Measurements from ENCODE around the gene GNAQ.

Gene GNAQ

DNA sequence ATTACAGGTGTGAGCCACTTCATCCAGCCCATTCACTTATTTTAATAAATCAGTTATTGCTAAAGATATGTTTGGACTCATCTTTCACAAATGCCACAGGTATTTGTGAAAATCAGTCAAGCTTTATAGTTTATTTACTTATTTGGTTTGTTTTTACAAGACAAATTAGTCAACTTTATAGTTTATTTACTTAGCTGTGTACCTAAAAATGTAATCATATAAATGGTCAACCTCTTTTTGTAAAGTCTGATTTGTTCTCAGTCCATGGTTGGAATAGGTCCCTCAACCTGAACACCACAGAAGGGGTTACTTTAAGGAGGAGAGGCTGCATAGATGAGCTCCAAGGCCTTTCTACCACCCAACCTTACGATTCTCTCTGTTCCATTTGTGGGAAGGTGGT is 80.2 kb downstream of the GNAQ start:
- no peak overlapping the region for H3K27ac ChIP-seq
- DNase-seq (ENCODE audit: low read depth, low spot score), result no peak

GRCh38 chr9:77949751-77950436 is 81.7 kb downstream of the GNAQ start:
- DNase-seq (ENCODE audit: low read depth, low spot score), result no peak
- H3K27ac ChIP-seq, result no peak overlapping the region

GRCh38 chr9:77947651-77948050 is 84.0 kb downstream of the GNAQ start:
- H3K27ac ChIP-seq, result no peak overlapping the region
- DNase-seq (ENCODE audit: low read depth, low spot score), result no peak

GRCh38 chr9:77946969-77947620 is 84.5 kb downstream of the GNAQ start:
- no peak for DNase-seq (ENCODE audit: low read depth, low spot score)
- H3K27ac ChIP-seq, result no peak overlapping the region

GRCh38 chr9:77946296-77946695 is 85.3 kb downstream of the GNAQ start:
- H3K27ac ChIP-seq, result no peak overlapping the region
- DNase-seq (ENCODE audit: low read depth, low spot score), result no peak

DNA sequence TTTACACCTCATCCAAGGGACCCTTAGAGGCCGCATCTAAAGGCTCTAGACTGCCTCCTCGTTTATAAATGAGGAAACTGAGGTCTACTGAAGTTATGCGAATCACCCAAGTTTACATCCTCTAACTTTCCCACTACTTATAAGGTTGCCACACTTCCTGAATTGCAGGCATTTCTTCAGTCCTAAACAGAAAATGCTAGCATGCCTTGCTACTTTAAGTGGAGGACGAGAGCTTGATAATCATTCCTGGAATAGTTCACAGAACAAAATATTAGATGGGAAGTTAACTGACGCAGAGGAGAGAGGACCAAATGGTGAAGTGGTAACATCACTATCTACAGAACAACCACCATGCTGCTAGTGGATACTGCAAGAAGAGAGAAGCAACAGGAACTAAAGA is 85.8 kb downstream of the GNAQ start:
- no peak for DNase-seq (ENCODE audit: low read depth, low spot score)
- no peak overlapping the region for H3K27ac ChIP-seq

- DNase-seq (ENCODE audit: low read depth, low spot score), result no peak
- no peak overlapping the region for H3K27ac ChIP-seq
Observed at GRCh38 chr9:77944556-77945243, 86.9 kb downstream of the GNAQ start.

DNA sequence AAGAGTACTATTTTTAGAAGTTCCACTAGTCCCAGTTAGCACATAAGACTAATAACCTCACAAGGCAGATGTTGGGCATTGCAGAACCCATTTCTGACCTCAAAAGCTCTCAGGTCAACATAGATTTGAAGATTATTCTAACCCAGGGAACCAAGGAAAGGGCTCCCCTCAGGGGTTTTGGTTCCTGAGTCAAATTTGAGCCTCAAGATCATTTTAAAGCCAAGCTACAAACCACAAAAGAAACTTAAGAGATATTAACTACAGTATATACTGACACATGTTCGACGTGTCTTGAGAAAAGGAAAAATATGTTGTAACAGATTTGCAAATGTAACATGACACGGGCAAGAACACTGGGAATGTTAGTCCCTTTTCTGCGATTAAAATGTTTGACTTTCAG is 88.6 kb downstream of the GNAQ start:
- H3K27ac ChIP-seq, result no peak overlapping the region
- no peak for DNase-seq (ENCODE audit: low read depth, low spot score)

DNA sequence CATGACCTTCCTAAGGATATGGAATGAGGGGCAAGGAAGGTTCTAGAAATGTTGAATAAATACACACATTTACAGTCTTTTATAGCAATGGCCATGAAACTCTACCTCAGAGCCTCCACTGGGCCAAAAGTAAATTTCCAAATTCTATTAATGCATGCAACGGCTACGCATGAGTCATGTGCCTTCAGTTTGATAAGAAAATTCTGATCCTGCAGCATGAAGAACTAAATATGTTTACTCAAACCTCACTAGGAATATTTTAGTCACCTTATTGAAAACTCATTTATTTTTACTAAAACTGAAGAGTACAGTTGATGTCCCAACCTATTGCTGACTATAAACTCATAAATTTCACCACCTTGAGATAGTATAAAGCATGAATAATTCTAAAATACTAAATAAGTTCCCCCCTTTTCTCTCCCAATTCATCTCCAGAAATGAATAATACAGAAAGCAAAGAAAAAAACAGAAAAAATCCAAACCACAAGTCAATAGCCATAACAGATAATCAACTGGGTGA is 92.4 kb downstream of the GNAQ start:
- no peak overlapping the region for H3K27ac ChIP-seq
- no peak for DNase-seq (ENCODE audit: low read depth, low spot score)

GRCh38 chr9:77938163-77938562 is 93.4 kb downstream of the GNAQ start:
- H3K27ac ChIP-seq, result no peak overlapping the region
- DNase-seq (ENCODE audit: low read depth, low spot score), result no peak

DNA sequence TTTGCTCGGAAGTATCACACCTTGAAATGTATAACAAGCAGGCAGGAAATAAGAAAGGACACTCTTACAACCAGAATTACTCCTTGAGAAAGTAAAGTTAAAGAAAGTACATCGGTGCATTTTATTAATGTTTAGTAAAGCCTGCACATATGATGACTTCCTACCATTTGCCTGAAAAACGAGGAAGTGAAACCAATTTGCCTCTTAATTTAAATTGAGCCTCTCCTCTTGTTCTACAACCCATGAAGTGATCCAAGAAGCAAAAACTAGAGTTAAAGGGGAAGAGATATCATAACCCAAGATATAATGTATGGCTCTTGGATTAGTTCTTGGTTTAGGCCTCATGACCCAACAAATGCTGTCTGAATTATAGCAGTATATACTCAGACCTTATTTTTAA is 95.6 kb downstream of the GNAQ start:
- no peak for DNase-seq (ENCODE audit: low read depth, low spot score)

GRCh38 chr9:77935211-77935610 is 96.4 kb downstream of the GNAQ start:
- H3K27ac ChIP-seq, result no peak overlapping the region
- no peak for DNase-seq (ENCODE audit: low read depth, low spot score)

More for the DNA sequence above, 95.6 kb downstream of the GNAQ start:
- H3K27ac ChIP-seq, result no peak overlapping the region

- DNase-seq (ENCODE audit: low read depth, low spot score), result no peak
- no peak overlapping the region for H3K27ac ChIP-seq
Observed at GRCh38 chr9:77933976-77934375, 97.6 kb downstream of the GNAQ start.

DNA sequence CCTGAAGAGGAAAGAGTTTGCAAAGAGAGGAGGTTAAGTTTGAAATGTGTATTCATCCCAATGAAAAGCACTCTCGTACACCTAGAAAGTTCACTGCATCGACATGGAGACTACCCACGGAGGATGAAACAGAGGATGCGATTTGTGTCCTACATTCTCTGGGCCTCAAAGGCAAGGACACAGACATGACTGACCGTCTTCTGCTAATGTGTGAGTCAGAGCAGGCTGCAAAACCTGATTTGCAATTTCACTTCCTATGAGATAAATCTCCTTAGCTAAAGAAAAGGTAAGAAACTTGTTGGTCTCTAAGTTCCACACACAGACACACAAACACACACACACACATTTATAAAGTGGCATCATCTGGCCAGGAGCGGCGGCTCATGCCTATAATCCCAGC is 98.6 kb downstream of the GNAQ start:
- peak; percentile 27 for DNase-seq (ENCODE audit: low read depth, low spot score)
- H3K27ac ChIP-seq, result no peak overlapping the region

DNA sequence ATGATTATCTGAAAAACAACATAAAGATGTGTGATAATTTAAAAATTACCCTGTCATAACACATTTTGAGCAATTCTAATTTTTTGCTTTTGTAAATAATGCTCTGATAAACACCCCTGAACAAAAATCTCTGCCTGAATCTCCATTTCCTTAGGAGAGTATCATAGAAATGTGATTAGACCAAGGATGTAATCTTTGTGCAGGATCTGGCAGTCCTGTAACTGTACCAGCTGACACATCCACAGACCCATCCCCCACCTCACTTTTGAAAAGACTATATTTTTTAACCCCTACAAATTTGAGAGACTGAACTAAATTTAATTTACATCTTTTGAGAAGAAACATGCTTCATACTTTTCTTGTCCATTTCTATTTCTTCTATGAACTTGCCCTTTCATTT is 101.7 kb downstream of the GNAQ start:
- H3K27ac ChIP-seq, result no peak overlapping the region
- no peak for DNase-seq (ENCODE audit: low read depth, low spot score)

DNA sequence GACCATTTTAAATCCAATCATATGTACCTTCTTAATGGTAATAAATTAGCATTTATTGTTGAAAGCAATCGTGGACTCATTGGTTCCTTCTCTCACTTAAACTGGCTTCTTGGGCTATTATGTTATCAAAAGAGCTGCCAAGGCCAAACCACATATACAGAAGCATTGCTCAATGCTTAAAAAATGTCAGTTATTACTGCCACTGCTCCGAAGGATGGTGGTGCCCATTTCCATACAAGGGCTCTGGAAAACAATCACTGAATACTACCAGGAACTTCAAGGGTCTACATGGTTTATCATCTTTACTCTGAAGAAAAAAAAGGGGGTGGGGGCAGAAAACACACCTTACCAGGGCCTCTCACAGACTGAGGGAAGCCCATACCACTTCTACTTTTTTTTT is 104.3 kb downstream of the GNAQ start:
- no peak for DNase-seq (ENCODE audit: low read depth, low spot score)
- no peak overlapping the region for H3K27ac ChIP-seq

DNA sequence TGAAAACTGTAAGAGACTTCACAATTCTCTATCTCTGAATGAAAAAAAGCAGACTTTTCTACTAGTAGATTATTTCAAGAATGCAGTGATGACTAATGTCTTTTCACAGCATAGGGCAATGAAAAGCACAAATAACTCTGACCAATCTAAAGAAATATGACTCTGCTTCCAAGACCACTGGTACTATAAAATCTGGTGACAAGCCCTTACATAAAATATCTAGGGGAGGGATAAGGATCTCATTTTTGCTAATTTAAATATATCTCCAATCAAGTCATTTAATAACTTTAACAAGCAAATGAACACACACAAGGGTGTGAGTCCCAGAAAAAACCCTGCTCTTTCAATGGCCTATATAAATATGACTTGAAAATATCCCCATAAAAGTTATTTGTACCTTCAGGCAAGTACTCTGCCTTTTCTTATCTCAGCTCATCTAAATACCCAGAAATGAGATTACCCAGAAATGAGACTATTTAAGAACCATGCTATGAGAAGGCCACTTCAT is 105.2 kb downstream of the GNAQ start:
- DNase-seq (ENCODE audit: low read depth, low spot score), result no peak
- H3K27ac ChIP-seq, result peak overlapping the region; percentile 11

DNA sequence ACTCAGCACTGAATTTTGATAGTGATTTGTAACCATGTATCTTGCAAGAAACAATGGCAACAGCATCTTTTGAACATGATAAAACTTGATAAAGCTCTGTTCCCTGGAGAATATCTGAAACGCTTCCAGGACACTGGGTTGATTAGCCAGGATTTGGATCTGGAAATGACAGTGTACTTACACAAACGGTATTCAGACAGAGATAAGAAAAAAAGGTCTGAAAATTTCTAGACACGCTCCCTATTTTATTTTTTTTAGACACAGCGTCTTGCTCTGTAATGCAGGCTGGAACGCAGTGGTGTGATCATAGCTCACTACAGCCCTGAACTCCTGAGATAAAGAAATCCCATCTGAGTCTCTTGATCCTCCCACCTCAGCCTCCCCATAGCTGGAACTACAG is 109.0 kb downstream of the GNAQ start:
- H3K27ac ChIP-seq, result no peak overlapping the region
- DNase-seq (ENCODE audit: low read depth, low spot score), result no peak

GRCh38 chr9:77917800-77918199 is 113.8 kb downstream of the GNAQ start:
- no peak overlapping the region for H3K27ac ChIP-seq
- no peak for DNase-seq (ENCODE audit: low read depth, low spot score)

- no peak overlapping the region for H3K27ac ChIP-seq
- DNase-seq (ENCODE audit: low read depth, low spot score), result no peak
Observed at GRCh38 chr9:77916820-77917219, 114.8 kb downstream of the GNAQ start.

DNA sequence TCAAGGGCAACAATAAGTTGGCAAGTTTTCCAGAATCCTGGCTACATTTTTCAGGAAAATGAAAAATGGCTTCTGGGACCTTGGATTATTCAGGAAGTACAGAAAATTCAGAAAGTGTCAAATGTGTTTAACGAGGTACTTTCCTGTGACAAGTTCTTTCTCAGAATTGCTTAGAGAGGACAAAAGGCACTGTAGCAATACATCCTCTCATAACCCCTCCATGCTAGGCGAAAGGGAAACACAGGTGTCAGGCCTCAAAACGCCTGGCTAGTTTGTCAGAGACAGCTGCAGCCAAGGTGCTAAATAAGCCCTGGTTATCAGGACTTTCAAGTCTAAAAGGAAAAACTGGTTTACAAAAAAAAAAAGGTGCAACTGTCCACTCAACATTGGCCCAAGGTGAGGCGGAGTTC is 115.2 kb downstream of the GNAQ start:
- DNase-seq (ENCODE audit: low read depth, low spot score), result no peak
- no peak overlapping the region for H3K27ac ChIP-seq
